NCI-H226 (cell line): Measurements from ENCODE around the gene NUP54.

Experiments used
- DNase-seq: peaks from one replicate; pipeline ENCODE4 v3.0.0-alpha.2; 2015

The NUP54 gene, protein sequence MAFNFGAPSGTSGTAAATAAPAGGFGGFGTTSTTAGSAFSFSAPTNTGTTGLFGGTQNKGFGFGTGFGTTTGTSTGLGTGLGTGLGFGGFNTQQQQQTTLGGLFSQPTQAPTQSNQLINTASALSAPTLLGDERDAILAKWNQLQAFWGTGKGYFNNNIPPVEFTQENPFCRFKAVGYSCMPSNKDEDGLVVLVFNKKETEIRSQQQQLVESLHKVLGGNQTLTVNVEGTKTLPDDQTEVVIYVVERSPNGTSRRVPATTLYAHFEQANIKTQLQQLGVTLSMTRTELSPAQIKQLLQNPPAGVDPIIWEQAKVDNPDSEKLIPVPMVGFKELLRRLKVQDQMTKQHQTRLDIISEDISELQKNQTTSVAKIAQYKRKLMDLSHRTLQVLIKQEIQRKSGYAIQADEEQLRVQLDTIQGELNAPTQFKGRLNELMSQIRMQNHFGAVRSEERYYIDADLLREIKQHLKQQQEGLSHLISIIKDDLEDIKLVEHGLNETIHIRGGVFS

DNA sequence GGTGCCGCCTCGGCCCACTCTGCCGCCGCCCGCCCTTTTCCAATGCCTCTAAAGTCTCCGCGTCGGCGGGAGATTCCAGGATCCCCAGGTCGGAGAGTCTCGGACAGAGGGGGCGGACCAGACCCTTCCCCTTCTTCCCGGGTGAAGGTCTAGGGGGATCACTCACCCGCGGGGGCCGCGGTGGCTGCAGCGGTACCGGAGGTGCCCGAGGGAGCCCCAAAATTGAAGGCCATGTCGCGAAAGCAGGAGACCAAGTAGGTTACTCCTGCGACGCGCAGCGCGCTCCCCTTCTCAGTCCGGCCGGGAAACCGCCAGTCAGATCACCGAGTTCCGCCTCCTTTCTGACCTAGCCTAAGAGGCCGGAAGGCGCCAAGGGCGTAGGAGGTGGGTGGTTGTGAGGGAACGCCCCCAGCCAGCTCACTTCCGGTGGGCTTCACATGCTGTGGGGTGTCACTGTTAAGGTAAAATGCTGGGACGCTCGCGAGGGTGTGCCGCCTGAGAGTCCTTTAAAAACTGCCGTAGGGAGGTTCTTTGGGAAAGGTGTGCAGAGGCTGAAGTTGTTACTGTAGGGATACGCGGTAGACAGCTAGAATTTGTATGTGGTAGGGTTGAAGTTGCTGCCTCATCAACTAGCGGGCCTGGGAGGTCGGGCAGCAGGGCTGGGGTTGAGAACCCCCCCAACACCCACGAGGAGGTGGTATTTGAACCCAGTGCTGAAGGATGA, at the start of gene NUP54:
Gene NUP54, minus strand, starts transcription at position 256 of the 724 bp plus-strand sequence. Its CDS starts 23 bp downstream, at position 233.
- peak; percentile 90 for DNase-seq

DNA sequence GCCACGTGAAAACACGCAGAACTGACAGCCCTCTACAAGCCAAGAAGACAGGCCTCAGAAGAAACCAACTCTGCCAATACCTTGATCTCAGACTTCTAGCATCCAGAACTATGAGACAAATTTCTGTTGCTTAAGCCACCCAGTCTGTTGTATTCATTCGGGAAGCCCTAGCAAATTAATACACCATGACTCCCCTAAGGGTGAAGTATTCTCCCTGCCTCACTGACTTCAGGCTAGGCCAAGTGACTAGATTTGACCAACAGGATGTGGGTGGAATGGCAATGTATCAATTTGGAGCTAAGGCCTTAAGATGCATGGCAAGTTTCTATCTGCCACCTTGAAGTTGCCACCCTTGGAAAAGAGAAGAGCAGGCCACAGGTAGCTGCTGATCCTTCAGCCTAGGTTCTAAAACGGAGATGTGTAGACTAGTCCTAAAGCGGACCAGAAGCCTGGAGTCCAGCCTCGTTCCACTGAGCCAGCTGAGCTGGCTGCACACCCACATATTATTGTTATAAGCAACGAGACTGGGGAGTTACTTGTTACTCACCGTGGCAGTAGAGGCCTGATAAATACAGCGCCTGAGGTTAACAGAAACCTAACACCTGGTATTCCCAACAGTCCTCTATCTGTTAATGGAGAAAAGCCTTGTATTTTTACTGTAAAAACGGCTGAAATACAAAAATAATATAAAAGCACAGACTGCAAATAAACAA, 49.0 kb upstream of the NUP54 start:
- no peak for DNase-seq

DNA sequence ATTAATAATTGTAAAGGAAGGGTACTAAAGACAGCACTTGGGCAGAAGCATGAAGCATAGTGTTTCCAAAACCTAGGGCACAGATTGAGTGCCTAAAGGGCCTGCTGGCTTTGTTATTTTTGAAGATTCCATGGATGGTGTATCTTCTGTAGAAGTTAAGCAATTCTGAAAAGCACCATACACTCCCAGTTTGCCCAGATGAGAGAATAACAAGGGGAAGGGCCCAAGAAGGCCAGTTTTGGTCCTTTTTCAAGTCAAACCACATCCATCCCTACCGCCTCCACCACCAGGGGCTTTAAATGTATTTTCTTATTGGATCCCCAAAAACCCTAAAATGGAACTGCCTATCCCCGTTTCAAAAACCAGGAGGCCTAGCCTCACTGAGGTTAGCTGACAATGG, 48.2 kb upstream of the NUP54 start:
- DNase-seq = no peak

DNA sequence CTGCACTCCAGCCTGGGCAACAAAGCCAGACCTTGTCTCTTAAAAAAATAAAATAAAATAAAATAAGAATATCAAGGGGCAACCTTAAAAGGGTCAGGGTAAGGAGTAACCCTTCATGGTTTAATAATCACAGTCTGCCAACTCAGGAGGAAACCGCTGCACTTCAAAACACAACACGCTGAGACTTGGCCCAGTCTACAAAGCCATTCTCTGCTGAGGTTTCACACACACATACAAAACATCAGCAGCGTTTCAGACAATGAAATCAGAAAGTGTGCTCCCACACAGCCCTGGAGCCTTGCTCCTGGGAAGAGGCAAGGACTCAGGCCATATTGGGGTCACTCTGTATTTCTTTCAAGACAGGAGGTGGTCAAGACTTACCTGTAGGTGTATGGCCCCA, 47.1 kb upstream of the NUP54 start:
- DNase-seq = no peak

DNA sequence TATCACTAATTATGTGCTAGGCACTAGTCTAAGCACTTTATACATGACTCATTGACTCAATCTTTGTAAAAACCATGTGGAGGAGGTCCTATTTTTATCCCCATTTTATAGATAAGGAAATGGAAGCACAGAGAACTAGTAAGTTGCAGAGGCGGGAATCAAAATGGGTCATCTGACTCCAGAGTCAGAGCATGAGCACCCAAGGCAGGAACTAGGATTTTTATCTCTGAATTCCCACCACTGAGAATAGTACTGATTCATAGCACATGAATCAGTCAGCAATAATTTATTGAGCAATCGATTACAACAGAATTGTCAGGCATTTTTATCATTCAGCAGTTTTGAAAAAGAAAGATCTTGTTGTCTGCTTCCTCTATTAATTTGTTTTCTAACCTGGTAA, 46.1 kb upstream of the NUP54 start:
- peak; percentile 90 for DNase-seq

DNA sequence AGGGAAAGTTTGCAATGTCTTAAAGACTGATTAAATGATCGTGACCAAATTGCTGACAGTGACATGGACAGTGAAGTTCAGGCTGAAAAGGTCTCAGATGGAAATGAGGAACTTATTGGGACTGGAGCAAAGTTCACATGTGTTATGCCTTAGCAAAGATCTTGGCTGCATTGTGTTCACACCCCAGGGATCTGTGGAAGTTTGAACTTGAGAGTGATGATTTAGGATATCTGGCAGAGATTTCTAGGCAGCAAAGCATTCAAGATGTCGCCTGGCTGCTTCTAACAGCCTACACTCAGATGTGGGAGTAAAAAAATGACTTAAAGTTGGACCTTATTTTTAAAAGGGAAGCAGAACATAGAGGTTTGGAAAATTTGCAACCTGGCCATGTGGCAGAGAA, 44.0 kb upstream of the NUP54 start:
- DNase-seq = no peak

DNA sequence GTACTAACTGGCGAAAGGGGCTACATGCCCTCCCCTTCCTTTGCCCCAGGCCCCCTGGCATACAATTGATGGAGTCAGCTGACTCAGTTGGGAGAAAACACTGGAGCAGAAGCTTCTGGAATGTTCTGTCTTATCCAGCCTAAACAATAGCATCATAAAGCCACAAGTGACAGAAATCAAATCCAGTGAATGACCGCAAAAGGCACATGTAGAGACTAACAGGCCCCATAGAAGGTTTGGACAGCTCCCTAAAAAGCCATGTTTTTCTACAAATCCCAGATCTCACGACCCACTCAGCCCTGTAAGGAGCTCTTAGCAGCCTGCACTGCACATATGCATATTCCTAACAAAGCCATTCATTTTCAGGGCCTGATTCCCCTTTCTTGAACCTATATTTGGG, 40.4 kb upstream of the NUP54 start:
- no peak for DNase-seq

DNA sequence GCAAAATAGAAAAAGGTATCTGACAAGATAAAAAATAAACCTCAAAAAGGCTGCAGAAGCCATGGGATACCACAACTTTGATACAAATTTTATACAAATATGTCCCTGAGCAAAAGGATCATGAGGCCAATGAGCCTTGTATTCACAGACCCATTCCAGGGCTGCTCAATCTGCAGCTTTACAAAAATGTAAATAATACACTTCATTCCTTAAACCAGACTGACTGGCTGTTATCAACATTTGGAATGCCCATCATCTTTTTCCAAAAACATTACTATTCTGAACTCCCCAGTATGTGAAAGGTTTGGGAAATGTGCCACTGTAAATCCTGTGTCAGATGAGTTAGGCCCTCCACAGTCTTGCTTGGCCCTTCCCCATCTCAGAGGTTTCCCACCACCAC, 40.0 kb upstream of the NUP54 start:
- DNase-seq = no peak

DNA sequence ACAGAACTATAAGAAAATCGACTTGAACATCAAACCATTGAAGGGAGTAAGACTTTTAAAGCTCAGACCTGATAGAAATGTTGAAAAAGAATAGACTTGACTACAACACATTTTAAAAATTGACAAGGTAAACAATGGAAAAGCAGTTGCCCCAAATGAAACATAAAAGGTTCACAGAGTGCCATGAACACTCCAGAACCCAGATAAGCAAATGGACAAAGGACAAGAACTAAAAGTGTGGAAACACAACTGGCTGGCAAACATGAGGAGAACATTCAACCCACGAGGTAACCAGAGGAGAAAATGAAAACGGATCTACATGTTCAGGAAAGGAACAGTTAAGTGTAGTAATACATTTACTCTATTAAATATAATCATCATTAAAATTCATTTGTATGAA, 39.0 kb upstream of the NUP54 start:
- DNase-seq = no peak

DNA sequence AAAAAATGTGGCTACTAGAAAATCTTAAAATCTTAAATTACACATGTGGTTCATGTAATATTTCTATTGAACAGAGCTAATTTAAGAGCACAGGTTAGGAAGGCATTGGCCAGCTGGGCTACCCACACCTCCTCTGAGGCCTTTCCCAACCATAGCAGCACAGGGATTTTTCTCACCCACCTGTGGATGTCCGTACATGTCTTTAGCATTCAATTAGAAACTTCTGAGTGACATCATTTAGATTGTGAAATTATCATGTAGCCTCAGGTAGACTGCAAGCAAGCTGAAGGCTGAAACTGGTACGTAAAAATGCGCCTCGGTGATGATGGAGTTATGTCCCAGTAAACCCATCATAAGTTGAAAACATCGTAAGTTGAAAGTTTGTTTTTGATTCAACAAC, 34.3 kb upstream of the NUP54 start:
- DNase-seq = no peak

DNA sequence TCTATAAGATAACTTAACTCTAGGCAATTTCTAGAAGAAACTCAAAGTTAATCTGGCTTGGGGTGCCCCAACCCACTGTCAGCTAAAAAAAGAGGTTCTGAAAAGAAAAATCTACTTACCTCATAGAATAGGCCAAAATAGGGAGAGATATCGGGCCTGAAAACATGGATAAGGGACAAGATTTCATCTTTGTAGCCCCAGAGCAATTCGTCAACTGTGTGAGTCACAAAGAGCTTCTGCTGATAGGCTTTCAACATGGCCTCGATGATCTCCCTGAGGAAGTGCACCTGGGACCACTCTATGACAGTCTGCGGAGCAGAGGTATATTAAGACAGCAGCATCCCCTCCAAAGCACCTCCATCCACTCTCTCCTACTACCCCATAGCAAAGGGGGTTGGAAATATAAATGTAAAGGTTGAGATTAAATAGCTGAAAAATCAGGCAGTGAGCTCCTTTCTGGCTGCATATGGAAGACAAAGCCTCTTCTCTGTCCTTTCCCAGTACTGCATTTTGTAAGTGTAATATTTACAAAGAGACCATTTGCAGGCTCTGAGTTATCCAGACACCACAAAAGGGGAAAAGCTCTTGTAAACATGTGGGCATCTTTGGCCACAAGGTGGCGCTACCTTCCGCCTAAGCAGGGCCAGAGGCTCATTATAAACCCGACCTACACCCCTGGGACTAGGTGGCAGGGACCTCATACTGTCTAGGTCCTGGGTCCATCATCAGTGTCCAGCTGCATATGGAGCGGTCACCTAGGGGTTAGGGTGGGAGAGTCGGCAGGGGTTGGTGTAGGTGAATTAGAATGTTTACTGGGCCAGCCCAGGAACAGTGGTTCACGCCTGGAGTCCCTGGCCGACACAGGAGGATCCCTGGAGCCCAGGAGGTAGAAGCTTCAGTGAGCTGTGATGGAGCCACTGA, 31.5 kb upstream of the NUP54 start:
- peak; percentile 34 for DNase-seq

DNA sequence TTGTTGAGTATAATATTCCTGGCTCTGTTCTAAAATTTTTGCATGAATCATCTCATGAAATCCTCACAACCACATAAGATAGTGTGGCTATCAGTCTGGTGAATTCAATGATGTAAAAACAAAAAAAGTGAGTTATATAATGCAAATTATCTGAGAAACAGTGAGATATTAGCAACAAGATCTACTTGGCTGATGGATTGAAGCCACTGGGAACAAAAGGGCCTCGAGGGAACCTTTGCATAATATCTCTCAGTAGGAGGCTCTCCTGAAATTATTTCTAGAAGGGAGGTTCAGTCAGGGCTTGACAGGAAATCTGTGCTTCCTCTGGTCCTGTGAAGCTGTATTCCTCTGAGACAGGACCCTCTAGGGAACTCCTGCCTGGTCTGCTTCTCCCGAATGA, 30.1 kb upstream of the NUP54 start:
- DNase-seq = no peak

DNA sequence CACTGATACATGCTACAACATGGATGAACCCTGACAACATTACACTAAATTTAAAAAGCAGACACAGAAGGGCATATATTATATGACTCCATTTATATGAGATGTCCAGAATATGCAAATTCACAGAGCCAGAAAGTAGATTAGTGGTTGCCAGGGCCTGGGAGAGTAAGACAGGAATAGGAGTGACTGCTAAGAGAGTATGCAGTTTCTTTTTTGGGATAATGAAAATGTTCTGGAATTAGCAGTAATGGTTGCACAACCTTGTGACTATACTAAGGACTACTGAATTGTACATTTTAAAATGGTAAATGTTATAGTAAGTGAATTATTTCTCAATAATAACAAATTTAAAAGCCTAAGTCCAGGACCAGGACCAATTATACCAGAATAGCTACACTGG, 29.5 kb upstream of the NUP54 start:
- DNase-seq = no peak

DNA sequence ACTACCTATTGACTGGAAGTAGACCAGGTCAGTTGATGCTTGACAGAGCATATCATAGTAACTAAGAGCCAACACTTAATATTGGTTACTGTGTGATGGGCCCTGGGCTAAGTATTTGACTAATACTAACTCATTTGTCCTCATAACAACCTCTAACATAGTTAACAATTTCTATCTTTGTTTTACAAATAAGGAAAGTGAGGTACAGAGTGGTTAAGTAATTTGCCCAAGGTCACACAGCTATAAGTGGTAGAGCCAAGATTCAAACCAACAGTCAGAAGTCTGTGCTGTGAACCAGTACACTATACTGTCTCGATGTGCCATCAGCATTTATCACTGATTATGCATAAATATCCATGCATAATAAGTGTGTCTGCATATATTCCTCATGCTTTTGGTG, 27.1 kb upstream of the NUP54 start:
- DNase-seq = no peak

DNA sequence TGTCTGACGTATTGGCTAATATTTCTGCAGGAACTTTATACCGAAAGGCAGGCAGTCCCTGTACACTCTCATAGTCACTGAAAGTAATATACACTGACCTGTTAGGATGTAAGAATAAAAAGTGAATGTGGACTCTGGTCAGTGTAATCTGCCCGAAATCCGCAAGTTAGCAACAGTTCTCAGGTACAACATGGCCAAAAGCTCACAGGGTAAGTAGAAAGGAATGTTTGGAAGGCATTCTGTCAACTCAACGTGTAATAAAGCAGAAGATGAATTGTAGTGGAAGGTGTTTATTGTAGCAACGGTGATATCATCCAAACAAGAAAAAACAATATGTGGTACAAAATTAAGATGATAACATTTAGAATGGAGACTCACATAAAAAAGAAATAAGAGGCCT, 26.0 kb upstream of the NUP54 start:
- no peak for DNase-seq

DNA sequence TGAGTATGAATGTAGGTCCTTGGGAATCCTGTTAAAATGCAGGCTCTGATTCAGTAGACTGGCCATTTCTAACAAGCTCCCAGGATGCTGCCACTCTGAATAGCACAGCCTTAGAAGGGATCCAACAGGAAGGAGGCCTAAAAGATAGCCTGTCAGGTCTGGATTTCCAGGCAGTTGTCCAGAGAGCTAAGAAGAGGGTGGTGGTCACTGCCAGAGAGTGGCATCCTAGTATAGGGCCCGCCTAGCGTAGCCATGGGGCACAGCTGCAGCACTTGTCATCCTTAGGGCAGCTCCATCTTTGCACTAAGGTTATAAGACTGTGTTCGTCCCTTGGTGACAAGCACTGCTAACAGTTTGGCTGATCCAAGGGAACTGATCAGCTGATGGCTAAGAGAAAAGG, 20.5 kb upstream of the NUP54 start:
- no peak for DNase-seq

DNA sequence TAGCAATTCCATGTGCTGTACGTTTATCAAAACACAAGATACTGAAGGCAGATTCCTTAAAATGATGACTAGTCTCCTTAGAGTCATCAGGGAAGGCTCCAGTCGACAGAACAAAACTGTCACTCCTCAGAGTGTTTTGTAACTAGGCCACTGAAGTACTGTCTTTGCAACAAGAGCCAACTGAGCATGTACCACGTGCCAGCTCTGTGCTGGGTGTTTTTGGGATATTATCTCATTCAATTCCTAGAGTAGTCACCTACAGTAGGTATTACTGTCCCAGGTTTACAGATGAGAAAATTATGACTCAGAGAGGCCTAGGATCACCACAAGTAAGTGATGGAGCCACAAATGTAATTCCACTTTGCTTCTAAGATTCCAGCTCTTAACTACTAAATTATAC, 18.3 kb upstream of the NUP54 start:
- no peak for DNase-seq

DNA sequence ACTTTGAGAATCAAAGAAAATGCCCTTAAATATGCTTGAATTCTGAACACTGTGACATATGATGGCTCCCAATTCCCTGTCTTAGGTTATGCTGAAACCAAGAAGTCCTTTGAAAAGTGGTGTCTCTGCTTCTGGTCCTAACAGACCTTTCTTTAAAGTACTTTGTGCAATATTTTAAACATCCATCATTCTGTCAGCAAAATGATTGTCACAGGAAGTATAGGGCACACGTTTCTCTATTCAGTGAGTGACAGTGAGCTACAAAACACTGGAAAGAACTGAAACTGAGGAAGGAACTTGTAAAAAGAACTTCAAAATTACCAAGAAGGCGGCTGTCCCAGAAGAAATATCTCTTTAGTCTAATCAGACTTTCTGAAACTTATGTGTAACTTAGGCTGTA, 12.2 kb upstream of the NUP54 start:
- no peak for DNase-seq

DNA sequence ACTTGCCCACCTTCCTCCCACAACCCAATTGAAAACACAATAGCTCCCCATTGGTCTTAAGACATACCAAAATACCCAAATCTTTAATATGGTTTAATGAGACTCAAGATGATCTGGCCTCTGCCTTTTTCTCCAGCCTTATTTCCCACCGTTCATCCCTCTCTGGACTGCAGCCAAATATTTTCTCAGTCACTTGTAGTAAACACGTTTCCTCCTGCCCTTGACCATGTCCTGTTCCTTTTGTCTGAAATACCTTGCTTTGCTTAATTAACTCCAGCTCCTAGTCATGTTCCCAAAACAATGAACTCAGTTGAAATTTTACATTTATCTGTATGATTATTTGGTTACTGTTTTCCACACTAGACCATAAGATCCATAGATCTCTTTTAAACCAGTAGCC, 8.4 kb upstream of the NUP54 start:
- DNase-seq = no peak

DNA sequence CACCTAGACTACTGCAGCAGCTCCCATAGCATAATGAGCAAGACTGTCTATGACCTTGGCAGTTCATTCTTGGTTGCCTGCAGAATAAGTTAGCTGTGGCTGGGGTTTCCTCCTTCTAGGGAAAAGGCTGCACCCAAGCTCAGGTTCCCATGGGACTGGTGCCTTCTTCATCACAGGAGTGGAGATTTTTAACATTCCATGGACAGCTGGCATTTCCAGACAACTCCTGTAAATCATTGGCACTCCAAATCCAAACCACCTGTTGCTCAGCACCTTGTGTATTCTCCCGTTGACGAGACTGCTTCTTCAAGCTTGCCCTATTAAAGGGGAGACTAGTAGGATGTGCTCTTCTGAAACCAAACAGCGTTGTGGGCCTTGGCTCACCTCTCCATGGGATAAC, 7.8 kb upstream of the NUP54 start:
- no peak for DNase-seq

DNA sequence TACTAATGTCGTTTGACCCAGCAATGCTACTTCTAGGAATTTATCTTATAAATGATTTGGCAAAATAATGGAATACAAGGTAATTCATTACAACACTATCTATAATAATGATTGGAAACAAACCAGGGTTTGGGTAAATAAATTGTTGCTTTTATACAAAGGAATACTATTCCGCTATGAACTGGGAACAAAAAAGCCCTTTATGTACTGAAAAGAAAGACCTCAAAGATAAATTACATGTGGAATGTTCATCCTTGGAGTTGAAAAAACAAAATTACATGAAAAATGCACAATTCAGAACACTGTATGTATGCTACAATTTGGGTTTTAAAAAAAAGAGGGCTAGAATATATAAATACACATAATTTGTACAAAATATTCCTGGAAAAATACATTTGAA, 5.2 kb upstream of the NUP54 start:
- DNase-seq = no peak

DNA sequence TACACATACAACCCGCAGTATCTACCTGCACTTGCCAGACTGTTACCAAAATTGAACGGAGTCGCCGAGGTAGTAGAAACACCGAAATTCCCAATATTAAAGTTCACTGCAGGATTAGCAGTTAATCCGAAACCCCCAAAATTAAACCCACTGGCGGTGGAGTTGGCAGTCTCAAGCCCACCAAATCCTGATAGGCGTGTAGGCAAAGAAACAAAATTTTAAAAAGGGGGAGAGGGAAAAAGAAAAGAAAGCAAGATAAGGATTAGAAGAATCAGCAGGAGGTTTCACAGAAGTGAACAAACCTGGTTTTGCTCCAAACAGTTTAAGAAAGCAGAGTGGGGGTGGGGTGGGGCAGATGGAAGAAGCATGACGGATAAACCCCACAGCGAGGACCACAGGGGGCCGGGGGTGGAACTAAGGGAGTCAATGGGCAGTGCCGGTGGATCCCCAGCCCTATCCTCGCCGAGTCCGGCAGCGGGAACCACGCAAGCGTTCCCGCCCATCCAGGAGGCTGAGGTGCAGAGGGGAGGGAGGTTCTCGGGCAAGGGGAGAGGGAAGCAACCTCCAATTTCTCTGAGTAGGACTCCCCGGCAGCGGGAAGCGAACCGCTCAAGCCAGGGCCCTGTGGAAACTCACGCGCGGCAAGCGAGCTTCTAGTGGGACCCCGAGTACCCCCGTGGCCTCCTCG, 599 bp downstream of the NUP54 start:
- peak; percentile 90 for DNase-seq
